Mesothelial cell of epicardium (in vitro differentiated cells): ENCODE data around the gene GCK. TPM values are rescaled to one million over a fixed set of nuclear protein-coding genes. Genes with fewer than 3 reads are reported as not detected.
A peak's percentile ranks its signal among the peaks of the same experiment; 100 is the strongest.

ENCODE experiments used
- DNase-seq, 2 experiments: peaks; one replicate each; pipeline ENCODE4 v3.0.0; 2021; ENCODE audit warnings: low spot score in 2 of 2; ENCODE audit not compliant: unreplicated experiment in 2 of 2
- H3K27ac Mint-ChIP-seq: 2 replicates; pipeline ENCODE4 v1.8.0; 2021; ENCODE audit warnings: mixed read lengths
- H3K27me3 Mint-ChIP-seq: 2 replicates; pipeline ENCODE4 v1.8.0; 2021; ENCODE audit warnings: low read depth, mixed read lengths
- H3K36me3 Mint-ChIP-seq: 2 replicates; pipeline ENCODE4 v1.8.0; 2021; ENCODE audit warnings: mixed read lengths
- H3K4me1 Mint-ChIP-seq: 2 replicates; pipeline ENCODE4 v1.8.0; 2021; ENCODE audit warnings: mixed read lengths
- H3K4me3 Mint-ChIP-seq: 2 replicates; pipeline ENCODE4 v1.8.0; 2021; ENCODE audit warnings: mild to moderate bottlenecking, moderate library complexity, mixed read lengths
- H3K9me3 Mint-ChIP-seq: 2 replicates; pipeline ENCODE4 v1.8.0; 2021; ENCODE audit warnings: mixed read lengths
- CTCF ChIP-seq: fragments of 200-600 bp; sonication (generic); IDR thresholded peaks from one replicate; pipeline ENCODE4 v1.5.0; 2021; ENCODE audit warnings: antibody characterized with exemption; ENCODE audit not compliant: unreplicated experiment
- total RNA-seq: library from RNA; stranded (reverse); gene quantifications from 3 replicates; pipeline ENCODE4 v1.2.1, GENCODE V29; 2021

The GCK gene
- total RNA-seq, 1 donor from 2014 or later: 1.5 TPM

DNA sequence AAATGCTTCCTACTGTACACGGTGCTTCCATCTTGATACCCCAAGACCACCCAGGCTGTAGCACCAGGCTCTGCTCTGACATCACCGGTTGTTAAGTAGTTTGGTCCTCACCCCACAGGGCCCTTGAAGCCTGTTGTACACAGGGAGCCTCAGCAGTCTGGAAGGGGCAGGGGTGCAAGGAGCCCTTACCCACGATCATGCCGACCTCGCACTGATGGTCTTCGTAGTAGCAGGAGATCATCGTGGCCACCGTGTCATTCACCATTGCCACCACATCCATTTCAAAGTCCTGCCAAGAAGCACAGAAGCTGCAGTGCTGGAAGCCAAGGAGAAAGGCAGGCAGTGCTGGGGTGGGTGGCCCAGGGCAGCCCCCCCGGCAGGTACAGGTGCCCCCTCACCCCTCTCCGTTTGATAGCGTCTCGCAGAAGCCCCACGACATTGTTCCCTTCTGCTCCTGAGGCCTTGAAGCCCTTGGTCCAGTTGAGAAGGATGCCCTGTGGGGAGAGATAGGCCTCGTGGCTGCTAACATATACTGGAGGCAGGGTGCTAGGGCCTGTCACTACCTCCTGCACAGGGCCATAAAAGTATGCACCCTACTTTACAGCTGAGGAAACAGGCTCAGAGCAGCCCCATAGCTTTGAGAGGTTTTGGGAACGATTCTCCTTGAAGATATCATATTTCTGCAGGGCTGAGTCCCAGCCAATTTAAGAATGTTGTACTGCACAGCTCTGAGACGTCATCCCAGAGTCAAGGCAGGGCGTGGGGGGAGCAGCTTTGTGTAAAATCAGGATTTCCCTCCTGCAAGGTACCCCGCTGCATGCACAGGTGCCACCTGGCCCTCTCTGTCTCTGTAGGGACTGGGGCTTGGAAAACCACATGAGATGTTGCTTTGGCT, 39.4 kb downstream of the GCK start:
- Mint-ChIP-seq H3K27me3 (peaks cover 20% of the 10 kb centered on the region), H3K27ac (no peak overlapping the region), H3K9me3 (no peaks in the 10 kb centered on the region), H3K4me1 (peaks cover 15% of the 10 kb centered on the region), H3K4me3 (no peak overlapping the region), H3K36me3 (no peaks in the 10 kb centered on the region)
- TF ChIP-seq CTCF: no peak
- DNase-seq: no peak

DNA sequence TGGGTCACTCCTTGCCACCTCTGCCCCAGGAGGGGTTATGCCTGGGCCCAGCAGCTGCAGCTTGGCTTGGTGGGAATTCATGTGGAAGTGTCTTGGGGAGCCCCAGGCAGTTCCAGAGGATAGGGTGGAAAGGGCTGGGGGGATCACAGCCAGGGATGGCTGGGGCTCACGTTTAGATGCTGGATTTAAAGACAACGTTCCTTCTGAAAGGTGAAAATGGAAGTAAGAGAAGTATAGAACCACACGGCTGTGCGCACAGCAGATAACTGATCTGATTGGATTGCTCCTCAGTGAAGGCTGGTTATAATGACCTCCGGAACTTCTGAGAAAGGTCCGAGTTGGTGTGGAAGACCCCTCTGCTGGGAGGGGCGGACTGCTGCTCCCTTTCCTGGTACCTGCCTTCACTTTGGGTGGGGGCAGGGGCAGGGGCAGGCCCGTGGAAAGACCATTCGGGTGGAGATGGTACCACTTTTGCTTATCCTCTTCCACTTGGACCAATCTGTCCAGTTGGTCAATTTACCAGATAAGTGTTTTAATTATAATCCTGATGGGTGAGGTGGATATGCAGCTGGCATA, 40.2 kb downstream of the GCK start:
- DNase-seq: no peak
- H3K9me3 Mint-ChIP-seq: no peaks in the 10 kb centered on the region
- H3K27me3 Mint-ChIP-seq: peaks cover 27% of the 10 kb centered on the region
- peaks cover 15% of the 10 kb centered on the region for H3K4me1 Mint-ChIP-seq
- H3K4me3 Mint-ChIP-seq: no peak overlapping the region
- TF ChIP-seq CTCF: no peak
- H3K27ac Mint-ChIP-seq: peak overlapping the region; percentile 51
- H3K36me3 Mint-ChIP-seq: no peaks in the 10 kb centered on the region

DNA sequence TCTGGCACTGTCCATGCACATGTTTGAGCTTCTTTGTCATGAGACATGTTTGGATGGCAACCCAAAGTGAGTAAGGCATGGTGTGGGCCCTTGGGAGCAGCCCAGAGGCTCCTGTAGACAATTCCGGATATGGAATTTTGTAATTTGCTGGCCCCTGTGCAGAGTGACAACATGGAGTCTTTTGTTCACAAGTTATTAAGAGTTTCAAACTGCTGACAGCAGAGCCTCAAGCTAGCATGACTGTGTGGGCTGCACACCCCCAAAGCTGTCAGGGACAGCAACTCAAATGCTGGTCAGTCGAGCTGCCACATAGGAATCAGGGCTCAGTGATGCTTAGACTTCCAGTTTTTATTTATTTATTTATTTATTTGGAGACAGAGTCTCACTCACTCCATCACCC, 41.1 kb downstream of the GCK start:
- H3K4me3 Mint-ChIP-seq: no peak overlapping the region
- H3K27me3 Mint-ChIP-seq: peaks cover 34% of the 10 kb centered on the region
- H3K27ac Mint-ChIP-seq: peak overlapping the region; percentile 61
- peaks cover 15% of the 10 kb centered on the region for H3K4me1 Mint-ChIP-seq
- no peaks in the 10 kb centered on the region for H3K9me3 Mint-ChIP-seq
- no peak for TF ChIP-seq CTCF
- no peak for DNase-seq
- H3K36me3 Mint-ChIP-seq: no peaks in the 10 kb centered on the region

DNA sequence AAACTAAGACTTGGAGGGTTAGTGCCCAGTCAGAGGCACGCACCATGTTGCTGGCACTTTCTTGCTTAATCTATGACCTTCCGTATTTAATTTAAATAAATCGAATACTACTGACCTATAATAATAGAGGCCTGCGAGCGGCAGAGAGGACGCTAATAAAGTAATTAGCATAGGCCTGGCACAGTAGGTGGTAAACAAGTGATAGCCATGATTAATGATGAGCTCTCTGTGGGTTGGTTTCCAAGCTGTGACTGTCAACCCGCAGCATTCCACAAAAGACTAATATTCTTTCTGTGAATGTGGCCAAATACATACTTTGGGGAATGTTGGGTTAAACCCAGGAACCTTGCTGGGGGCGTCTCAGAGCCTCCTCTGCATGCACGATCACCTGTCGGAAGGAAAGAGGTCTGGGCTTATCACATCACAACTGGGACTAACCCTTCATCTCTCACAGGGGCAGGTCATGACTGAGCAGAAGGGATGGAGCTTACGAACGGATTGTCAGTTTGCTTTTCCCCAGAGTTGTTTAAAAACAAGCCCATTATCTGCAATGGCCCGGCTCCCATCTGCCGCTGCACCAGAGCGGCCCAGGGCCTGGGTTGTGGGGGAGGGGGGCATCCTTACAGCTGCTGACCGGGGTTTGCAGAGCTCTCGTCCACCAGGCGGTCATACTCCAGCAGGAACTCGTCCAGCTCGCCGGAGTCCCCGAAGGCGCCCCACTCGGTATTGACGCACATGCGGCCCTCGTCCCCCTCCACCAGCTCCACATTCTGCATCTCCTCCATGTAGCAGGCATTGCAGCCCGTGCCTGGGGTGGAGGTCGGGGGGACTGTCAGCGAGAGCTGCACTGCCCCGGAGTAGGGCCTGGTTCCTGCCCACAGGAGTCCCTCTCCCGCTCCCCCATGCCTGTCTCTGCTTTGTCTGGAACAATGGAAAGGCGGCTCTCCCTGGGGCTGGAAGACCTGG, 41.9 kb downstream of the GCK start:
- peaks cover 34% of the 10 kb centered on the region for H3K27me3 Mint-ChIP-seq
- no peak for TF ChIP-seq CTCF
- no peak for DNase-seq

More for the DNA sequence above, 41.9 kb downstream of the GCK start:
- peaks cover 15% of the 10 kb centered on the region for H3K4me1 Mint-ChIP-seq
- H3K4me3 Mint-ChIP-seq: peak overlapping the region; percentile 52
- peak overlapping the region; percentile 75 for H3K27ac Mint-ChIP-seq
- no peaks in the 10 kb centered on the region for H3K36me3 Mint-ChIP-seq
- no peaks in the 10 kb centered on the region for H3K9me3 Mint-ChIP-seq
